Progenitor cell of endocrine pancreas (in vitro differentiated cells): ENCODE results near the gene KCTD17. TPM values are rescaled to one million over a fixed set of nuclear protein-coding genes. Genes with fewer than 3 reads are reported as not detected.

ENCODE experiments used
- DNase-seq: peaks from one replicate; pipeline ENCODE4 v3.0.0; 2021; ENCODE audit warnings: low spot score; ENCODE audit not compliant: unreplicated experiment
- H3K27ac Mint-ChIP-seq: 2 replicates; pipeline ENCODE4 v1.8.0; 2021; ENCODE audit warnings: mild to moderate bottlenecking, moderate library complexity, mixed read lengths
- H3K27me3 Mint-ChIP-seq: 2 replicates; pipeline ENCODE4 v1.8.0; 2021; ENCODE audit warnings: mixed read lengths
- H3K36me3 Mint-ChIP-seq: 2 replicates; pipeline ENCODE4 v1.8.0; 2022; ENCODE audit warnings: mixed read lengths; ENCODE audit not compliant: insufficient read depth
- H3K4me1 Mint-ChIP-seq: 2 replicates; pipeline ENCODE4 v1.8.0; 2021; ENCODE audit warnings: low read depth, mixed read lengths
- H3K4me3 Mint-ChIP-seq: 2 replicates; pipeline ENCODE4 v1.8.0; 2021; ENCODE audit warnings: low read depth, mild to moderate bottlenecking, moderate library complexity, mixed read lengths
- H3K9me3 Mint-ChIP-seq: 2 replicates; pipeline ENCODE4 v1.8.0; 2021; ENCODE audit warnings: low read depth, mixed read lengths
- CTCF ChIP-seq: fragments of 200-600 bp; sonication (generic); IDR thresholded peaks from one replicate; pipeline ENCODE4 v1.5.0; 2021; ENCODE audit warnings: antibody characterized with exemption, mild to moderate bottlenecking; ENCODE audit not compliant: unreplicated experiment
- long read RNA-seq: library from polyadenylated mRNA; unstranded; transcript quantifications from one replicate; pipeline ENCODE4 v2.0.0, GENCODE V29; 2020
- total RNA-seq: library from RNA; stranded (reverse); gene quantifications from 2 replicates; pipeline ENCODE4 v1.2.1, GENCODE V29; 2021

Gene KCTD17
- total RNA-seq = 37.3 and 38.8 TPM in 2 replicates
- long read RNA-seq = 0 reads

DNA sequence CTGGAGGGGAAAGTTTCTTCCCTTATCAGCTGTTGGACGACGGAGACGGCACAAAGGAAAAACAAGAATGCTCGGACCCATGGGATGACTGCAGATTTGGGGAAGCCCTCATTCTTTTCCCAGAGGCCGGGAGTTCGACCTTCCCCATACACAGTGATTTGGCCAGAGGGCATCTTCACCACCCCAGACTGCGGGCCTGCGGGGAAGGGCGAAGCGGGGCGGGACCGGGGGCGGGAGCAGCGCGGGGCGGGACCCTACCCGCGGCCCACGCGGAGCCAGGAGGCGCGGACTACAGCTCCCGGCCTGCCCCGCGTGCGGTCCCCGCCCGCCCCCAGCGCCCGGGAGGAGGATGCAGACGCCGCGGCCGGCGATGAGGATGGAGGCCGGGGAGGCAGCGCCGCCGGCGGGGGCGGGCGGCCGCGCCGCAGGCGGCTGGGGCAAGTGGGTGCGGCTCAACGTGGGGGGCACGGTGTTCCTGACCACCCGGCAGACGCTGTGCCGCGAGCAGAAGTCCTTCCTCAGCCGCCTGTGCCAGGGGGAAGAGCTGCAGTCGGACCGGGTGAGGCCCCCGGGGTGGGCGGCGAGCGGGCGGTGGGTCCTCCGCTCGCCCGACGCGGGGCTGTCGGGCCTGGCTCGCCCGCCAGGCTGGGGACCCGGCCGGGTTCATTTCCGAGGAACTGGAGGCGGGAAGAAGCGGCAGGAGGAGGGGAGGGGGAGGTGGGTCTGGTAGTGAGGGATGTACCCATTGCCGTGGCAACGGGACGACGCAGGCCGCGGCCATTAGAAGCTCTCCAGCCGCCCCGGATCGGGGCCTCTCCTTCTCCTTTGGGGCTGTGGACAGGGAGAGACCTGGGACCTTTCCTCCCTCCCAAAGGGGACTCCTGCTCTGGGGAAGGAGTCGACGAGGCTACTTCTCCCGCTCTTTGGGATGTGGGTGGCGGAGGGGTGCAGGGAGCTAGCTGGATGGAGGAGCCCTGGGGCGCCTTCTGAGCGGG is at the start of gene KCTD17:
TSS of gene KCTD17 (plus strand) at position 352 of the 995 bp plus-strand sequence. CDS start at position 371, 19 bp downstream.
- peak within 1 kb of the TSS; percentile 55 for H3K27ac Mint-ChIP-seq
- TF ChIP-seq CTCF = no peak

GRCh38 chr22:37001826-37002225 is 49.7 kb upstream of the KCTD17 start:
- Mint-ChIP-seq H3K9me3 (no peaks in the 10 kb centered on the region), H3K4me1 (no peaks in the 10 kb centered on the region), H3K27me3 (peaks cover 39% of the 10 kb centered on the region), H3K27ac (no peak overlapping the region), H3K36me3 (no peaks in the 10 kb centered on the region), H3K4me3 (no peak overlapping the region)
- no peak for DNase-seq
- no peak for TF ChIP-seq CTCF

More for the DNA sequence above, at the start of gene KCTD17:
- Mint-ChIP-seq H3K4me3 (peak within 1 kb of the TSS; percentile 77), H3K36me3 (peaks cover 2% of the 10 kb centered on the region), H3K27me3 (peaks cover 8% of the 10 kb centered on the region), H3K4me1 (peaks cover 6% of the 10 kb centered on the region), H3K9me3 (no peaks in the 10 kb centered on the region)
- peak; percentile 35 for DNase-seq

GRCh38 chr22:37002633-37003032 is 48.9 kb upstream of the KCTD17 start:
- no peak overlapping the region for H3K4me3 Mint-ChIP-seq
- H3K27ac Mint-ChIP-seq = no peak overlapping the region
- peaks cover 33% of the 10 kb centered on the region for H3K27me3 Mint-ChIP-seq
- DNase-seq = no peak
- no peaks in the 10 kb centered on the region for H3K9me3 Mint-ChIP-seq
- no peak for TF ChIP-seq CTCF
- H3K4me1 Mint-ChIP-seq = no peaks in the 10 kb centered on the region
- no peaks in the 10 kb centered on the region for H3K36me3 Mint-ChIP-seq

GRCh38 chr22:37007651-37008050 is 43.9 kb upstream of the KCTD17 start:
- no peak overlapping the region for H3K4me3 Mint-ChIP-seq

More at GRCh38 chr22:37007651-37008050, 43.9 kb upstream of the KCTD17 start:
- H3K9me3 Mint-ChIP-seq = no peaks in the 10 kb centered on the region
- no peaks in the 10 kb centered on the region for H3K36me3 Mint-ChIP-seq
- DNase-seq = no peak
- no peaks in the 10 kb centered on the region for H3K4me1 Mint-ChIP-seq
- H3K27ac Mint-ChIP-seq = no peak overlapping the region
- no peak for TF ChIP-seq CTCF
- peaks cover 30% of the 10 kb centered on the region for H3K27me3 Mint-ChIP-seq
